ENCODE data around the gene JUP.
A peak's percentile ranks its signal among the peaks of the same experiment; 100 is the strongest.

The JUP gene

DNA sequence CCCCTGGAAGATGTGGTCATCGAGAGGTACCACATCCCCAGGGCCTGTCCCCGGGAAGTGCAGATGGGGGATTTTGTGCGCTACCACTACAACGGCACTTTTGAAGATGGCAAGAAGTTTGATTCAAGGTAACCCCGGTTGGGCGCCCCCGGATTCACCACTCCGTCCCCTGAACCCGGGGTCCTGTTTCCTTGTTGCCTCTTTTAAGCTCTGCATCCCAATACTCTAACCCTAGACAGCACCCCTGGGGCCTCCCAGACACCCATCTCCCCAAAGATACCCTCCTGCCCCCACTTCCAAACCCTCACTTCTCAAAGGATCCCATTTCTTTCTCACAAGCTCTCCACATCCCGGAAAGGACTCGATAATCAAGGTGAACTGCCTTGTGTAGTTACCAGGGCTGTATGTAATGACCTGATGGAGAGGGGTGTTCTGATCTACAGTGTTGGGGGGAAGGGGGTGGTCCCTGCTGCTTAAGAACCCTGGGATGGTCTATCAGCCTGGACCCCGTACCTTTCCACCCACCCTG lies 26.7 kb upstream of the JUP start:
- DNase-seq (ENCODE audit: low spot score): no peak
- TF ChIP-seq CTCF (IDR thresholded peaks at IDR 0.05; ENCODE audit: extremely low read depth, missing control alignments): no peak

GRCh38 chr17:41812381-41813151 lies 26.1 kb upstream of the JUP start, which contains the start of gene FKBP10:
Gene FKBP10 (plus strand): TSS chr17:41813004. CDS start chr17:41813035, 31 bp downstream.
- peak; percentile 75 for DNase-seq (ENCODE audit: low spot score)
- no peak for TF ChIP-seq CTCF (IDR thresholded peaks at IDR 0.05; ENCODE audit: extremely low read depth, missing control alignments)

DNA sequence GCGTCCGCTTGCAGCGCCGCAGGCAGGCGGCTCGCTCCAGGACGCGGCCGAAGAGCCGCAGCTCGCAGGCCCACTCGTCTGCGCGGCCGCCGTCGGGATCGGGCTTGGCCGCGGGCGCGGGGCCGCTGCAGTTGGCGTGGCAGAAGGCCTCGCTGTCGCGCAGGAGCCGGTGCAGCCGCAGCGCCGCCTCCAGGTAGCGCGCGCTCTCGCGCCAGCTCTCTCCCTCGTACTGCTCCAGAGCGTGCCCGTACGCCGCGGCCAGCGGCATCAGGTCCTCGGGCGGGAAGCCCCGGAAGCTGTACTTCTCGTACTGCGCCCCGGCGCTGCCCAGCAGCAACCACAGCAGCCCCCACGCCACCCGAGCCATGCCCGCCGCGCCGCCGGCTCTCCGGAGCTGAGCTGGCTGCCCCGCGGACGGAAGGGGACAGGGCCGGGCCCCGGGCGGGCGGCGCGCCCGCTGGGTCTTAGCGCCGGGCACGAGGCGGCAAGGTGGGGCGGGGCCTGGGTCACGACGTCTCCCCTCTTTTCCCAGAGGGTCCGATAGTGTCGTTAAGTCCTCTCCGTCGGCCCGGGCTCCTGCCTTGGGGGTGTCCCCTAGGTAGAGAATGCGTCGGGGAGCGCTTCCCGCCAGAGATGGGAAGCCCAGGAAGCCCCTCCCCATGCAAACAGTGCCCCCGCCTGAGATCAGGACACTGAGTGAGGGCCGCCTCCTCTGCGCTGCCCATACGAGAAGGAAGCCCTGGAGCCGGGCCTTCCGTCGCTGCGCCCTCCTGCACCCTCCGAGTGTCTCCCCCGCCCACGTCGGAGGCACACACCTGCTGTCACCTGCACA lies 25.3 kb upstream of the JUP start, which contains the start of gene P3H4:
Gene P3H4, minus strand, starts transcription at position 401 of the 832 bp plus-strand sequence. Its CDS starts 34 bp downstream, at position 367.
- peak; percentile 91 for DNase-seq (ENCODE audit: low spot score)
- TF ChIP-seq CTCF (IDR thresholded peaks at IDR 0.05; ENCODE audit: extremely low read depth, missing control alignments): peak; percentile 59

- no peak for DNase-seq (ENCODE audit: low spot score)
- no peak for TF ChIP-seq CTCF (IDR thresholded peaks at IDR 0.05; ENCODE audit: extremely low read depth, missing control alignments)
These were observed 24.4 kb upstream of the JUP start for GRCh38 chr17:41810659-41811548.

DNA sequence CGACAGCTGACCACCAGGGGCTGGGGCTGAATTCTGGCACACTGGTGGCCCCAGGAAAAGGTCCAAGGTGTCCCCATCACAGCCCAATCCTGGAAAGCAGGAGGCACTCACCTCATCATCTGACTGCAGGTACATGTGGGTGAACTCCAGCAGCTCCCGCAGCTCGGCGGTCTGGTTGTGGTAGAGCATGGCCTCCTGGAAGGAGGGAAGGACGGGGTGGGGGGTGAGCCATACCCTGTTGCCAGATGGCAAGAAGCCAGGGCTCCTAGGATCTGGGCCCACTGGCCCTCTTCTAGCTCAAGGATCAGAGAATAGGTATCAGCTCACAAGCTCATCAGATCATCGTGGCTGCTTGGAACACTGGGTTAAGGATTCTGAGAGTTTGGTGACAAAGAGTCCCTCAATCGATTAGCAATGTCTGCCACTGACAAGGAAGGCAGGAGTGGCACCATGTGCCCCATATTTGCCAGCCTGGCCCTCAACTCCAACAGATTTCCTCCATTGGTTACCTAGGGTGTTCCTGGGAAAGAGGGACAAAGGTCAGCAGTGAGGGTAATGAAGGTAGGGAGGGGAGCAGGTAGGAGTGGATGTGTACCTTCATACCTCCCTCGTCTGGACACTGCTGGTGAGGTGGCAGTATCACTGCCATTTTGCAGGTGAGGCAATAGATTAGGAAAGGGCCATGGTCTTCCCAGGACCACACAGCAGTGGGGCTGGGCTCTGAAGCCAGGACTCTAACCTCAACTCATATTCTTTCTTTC lies 20.4 kb upstream of the JUP start:
- TF ChIP-seq CTCF (IDR thresholded peaks at IDR 0.05; ENCODE audit: extremely low read depth, missing control alignments): no peak
- DNase-seq (ENCODE audit: low spot score): no peak
